Ovary (tissue), 9 donors: ENCODE results near the gene RAB22A. TPM values are rescaled to one million over a fixed set of nuclear protein-coding genes. Genes with fewer than 3 reads are reported as not detected.

Source experiments
- DNase-seq, 5 donors: peaks; one replicate each; pipeline ENCODE4 v3.0.0-alpha.2; 2019 to 2020
- H3K27ac ChIP-seq, 2 donors: fragments of 200-600 bp; one replicate each; pipeline versions ENCODE4 v1.5.1 to v1.8.0; 2019 to 2022
- H3K27me3 ChIP-seq: fragments of 200-600 bp; one replicate; pipeline ENCODE4 v1.8.0; 2022
- H3K36me3 ChIP-seq: fragments of 200-600 bp; sonication (generic); one replicate; pipeline ENCODE4 v1.5.1; 2019
- H3K4me1 ChIP-seq: one replicate; pipeline ENCODE4 v1.8.1; 2013; ENCODE audit warnings: mild to moderate bottlenecking, moderate library complexity; ENCODE audit not compliant: insufficient read depth
- H3K4me3 ChIP-seq: fragments of 200-600 bp; sonication (generic); one replicate; pipeline ENCODE4 v1.5.1; 2017
- H3K9me3 ChIP-seq, 2 donors: fragments of 200-600 bp in 1 of 2; sonication (generic) in 1 of 2; one replicate each; pipeline versions ENCODE4 v1.5.1 to v1.8.1; 2013 to 2019; ENCODE audit warnings: mild to moderate bottlenecking in 1 of 2, moderate library complexity in 1 of 2
- CTCF ChIP-seq, 3 donors: fragments of 450-650 bp in 2 of 3; fragments of 200-600 bp in 1 of 3; IDR thresholded peaks; one replicate each; pipeline versions ENCODE4 v1.5.1 to v1.8.0; 2016 to 2022; ENCODE audit warnings: antibody characterized with exemption in 3 of 3, mild to moderate bottlenecking in 1 of 3
- EP300 ChIP-seq: sonication (generic); formaldehyde crosslinking; IDR thresholded peaks from one replicate; pipeline ENCODE4 v1.6.1; 2017; ENCODE audit warnings: antibody characterized with exemption
- POLR2A ChIP-seq: fragments of 450-650 bp; IDR thresholded peaks from one replicate; pipeline ENCODE4 v1.6.1; 2017; ENCODE audit warnings: antibody characterized with exemption, mild to moderate bottlenecking, moderate library complexity
- WGBS, 3 donors: extraction: QIAGEN DNeasy Blood & Tissue Kit in 1 of 3; methylation state at CpG; one replicate each; pipeline versions ENCODE4 v1.1.5 to v1.1.7; 2013 to 2017; 5-methylcytosine and 5-hydroxymethylcytosine counted together
- intact Hi-C, 4 donors: fragments of 100-400 bp; cut with DNase I; formaldehyde crosslinking; loops; one replicate each; pipeline versions ENCODE4 v1.11.0 to v1.15.1; 2022 to 2023
- polyA plus RNA-seq, 2 donors: library from polyadenylated mRNA; stranded (reverse); fragments of 200-250 nt in 1 of 2; fragments of 350-450 nt in 1 of 2; fragmentation: Illumina TruSeq in 1 of 2; extraction: RNeasy Lipid Tissue Mini Kit (QIAGEN cat#74804) in 1 of 2; gene quantifications; one replicate each; pipeline ENCODE4 v1.2.3, GENCODE V29; 2013 to 2014
- total RNA-seq, 7 donors: library from RNA; depleted of rRNA in 2 of 7; stranded (reverse); fragments of >200 nt in 2 of 7; fragmentation: NEBNext Ultra II Directional in 3 of 7; extraction: Animal tissue kit (Norgen Biotek cat#: 25700) in 3 of 7; gene quantifications; one replicate each; pipeline versions ENCODE4 v1.1.0 to v1.2.4, GENCODE V29; 2016 to 2023
- donor health status: DM: no; HTN: no; CAD: no; lungs with moderate emphysema.
- donor health status: DM: no; HTN: no; CAD: no.
- donor health status: Bipolar disorder and iron deficiency.
- donor health status: DM: yes; HTN: yes; CAD: no.
- donor health status: DM: no; HTN: no; CAD: no.
- donor health status: DM: yes; HTN: yes; CAD: no.

The RAB22A gene
- total and polyA plus RNA-seq, 9 donors, result 6.3 to 25.1 (median 17.9) TPM

DNA sequence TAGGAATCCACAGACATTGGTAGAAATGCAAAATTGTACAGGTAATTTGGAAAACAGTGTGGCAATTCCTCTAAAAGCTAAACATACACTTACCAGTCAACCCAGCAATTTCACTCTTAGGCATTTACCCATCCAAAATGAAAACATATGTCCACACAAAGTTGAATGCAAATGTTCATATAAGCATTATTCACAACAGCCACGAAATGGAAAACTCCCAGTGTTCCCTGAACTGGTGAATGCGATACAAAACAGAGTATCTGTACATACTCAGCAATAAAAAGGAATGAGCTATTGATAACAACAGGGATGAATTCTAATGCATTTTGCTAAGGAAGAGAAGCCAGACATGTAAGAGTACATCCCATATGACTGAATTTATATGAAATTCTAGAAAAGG lies 32.4 kb upstream of the RAB22A start:
- H3K27me3 ChIP-seq, result no peaks in the 10 kb centered on the region
- intact Hi-C loops, result no loop called here
- TF ChIP-seq EP300, result no peak
- TF ChIP-seq POLR2A, result no peak
- TF ChIP-seq CTCF (IDR thresholded peaks at IDR 0.05), result no peak
- no peaks in the 10 kb centered on the region for H3K36me3 ChIP-seq
- no peak overlapping the region for H3K4me3 ChIP-seq
- H3K4me1 ChIP-seq, result no peaks in the 10 kb centered on the region
- WGBS, 3 donors, result 92 to 94% (median 94%) methylated on average over 2 of the region's 2 CpGs
- H3K27ac ChIP-seq, result no peak overlapping the region
- no peak for DNase-seq
- H3K9me3 ChIP-seq, result no peaks in the 10 kb centered on the region

- no peak overlapping the region for H3K4me3 ChIP-seq
- H3K27me3 ChIP-seq, result no peaks in the 10 kb centered on the region
- intact Hi-C loops, result no loop called here
- TF ChIP-seq CTCF (IDR thresholded peaks at IDR 0.05) (no peak), EP300 (no peak), POLR2A (no peak)
- H3K36me3 ChIP-seq, result no peaks in the 10 kb centered on the region
- DNase-seq, result no peak
- no peak overlapping the region for H3K27ac ChIP-seq
- WGBS, 3 donors, result 76 to 82% (median 79%) methylated on average over 4 of the region's 4 CpGs
- H3K9me3 ChIP-seq, result no peaks in the 10 kb centered on the region
- H3K4me1 ChIP-seq, result no peaks in the 10 kb centered on the region
These were observed 31.7 kb upstream of the RAB22A start for GRCh38 chr20:58277578-58278472.

DNA sequence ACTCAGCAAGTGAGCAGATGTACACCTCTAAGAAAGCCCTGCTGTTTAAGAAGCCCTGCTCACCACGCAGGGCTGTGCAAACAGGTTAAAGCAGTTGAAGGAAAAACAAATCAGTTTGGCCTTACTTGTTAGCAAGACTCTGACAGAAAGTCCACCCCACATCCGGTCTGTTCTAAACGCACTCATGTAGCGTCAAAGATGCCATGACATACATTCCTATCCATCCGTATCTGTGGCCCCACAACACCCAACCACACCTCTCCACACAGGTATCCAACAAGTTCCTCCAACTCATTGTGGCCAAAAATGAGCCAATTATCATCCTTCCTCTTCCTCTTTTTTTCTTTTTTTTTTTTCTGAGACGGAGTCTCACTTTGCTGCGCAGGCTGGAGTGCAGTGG lies 22.8 kb upstream of the RAB22A start:
- intact Hi-C loops, result no loop called here
- 86 to 94% (median 89%) methylated on average over 7 of the region's 7 CpGs for WGBS, 3 donors
- Histone ChIP-seq H3K4me3 (no peak overlapping the region), H3K27me3 (no peaks in the 10 kb centered on the region), H3K4me1 (no peaks in the 10 kb centered on the region), H3K36me3 (no peaks in the 10 kb centered on the region), H3K27ac (no peak overlapping the region), H3K9me3 (no peaks in the 10 kb centered on the region)
- DNase-seq, result no peak
- TF ChIP-seq POLR2A, result no peak
- TF ChIP-seq CTCF (IDR thresholded peaks at IDR 0.05), result no peak
- no peak for TF ChIP-seq EP300

DNA sequence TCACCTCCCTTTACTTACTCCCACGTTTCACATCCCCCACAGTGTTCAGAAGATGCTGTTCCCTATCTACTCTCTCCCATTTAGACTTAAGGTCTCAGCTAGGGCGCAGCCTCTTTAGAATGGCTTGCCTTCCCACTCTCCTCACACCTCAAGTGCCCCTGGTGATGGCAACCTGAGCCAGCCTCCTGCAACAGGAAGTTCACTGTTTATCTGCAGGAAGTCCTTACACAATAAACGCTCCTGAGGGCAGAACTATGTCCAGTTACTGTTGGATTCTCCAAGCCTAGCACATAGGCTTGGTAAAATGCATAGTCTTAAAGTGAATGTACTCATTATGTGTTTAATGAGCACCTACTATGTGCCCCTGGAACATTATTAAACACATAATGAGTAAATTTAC lies 21.9 kb upstream of the RAB22A start:
- TF ChIP-seq POLR2A (no peak), EP300 (no peak), CTCF (IDR thresholded peaks at IDR 0.05) (no peak)
- Histone ChIP-seq H3K27me3 (no peaks in the 10 kb centered on the region), H3K4me1 (no peaks in the 10 kb centered on the region), H3K9me3 (no peaks in the 10 kb centered on the region), H3K36me3 (no peaks in the 10 kb centered on the region), H3K4me3 (no peak overlapping the region), H3K27ac (no peak overlapping the region)
- DNase-seq, result no peak
- intact Hi-C loops, result no loop called here
- WGBS, 3 donors, result 73 to 89% (median 76%) methylated on average over 3 of the region's 3 CpGs
